GM12865 (cell line): ENCODE measurements around the gene SPNS1.
"Not testable (repeated sequence)": the region's sequence is repeated elsewhere in the genome, so short reads cannot be mapped to it uniquely, and the experiment has no call there.

Experiments
- DNase-seq: peaks from one replicate; pipeline ENCODE4 v3.0.0; 2010; ENCODE audit warnings: low read depth
- H3K4me3 ChIP-seq: 2 replicates; pipeline ENCODE4 v1.5.1; 2011; ENCODE audit warnings: mild to moderate bottlenecking, low read depth, low read length, control low read depth
- TF ChIP-seq, protein P1 (sequence below): IDR thresholded peaks from 2 replicates; pipeline ENCODE4 v1.5.1; 2011; ENCODE audit warnings: low read length, control low read depth, low read depth, inconsistent platforms; ENCODE audit not compliant: insufficient read depth; ENCODE audit errors: missing control alignments

The SPNS1 gene

DNA sequence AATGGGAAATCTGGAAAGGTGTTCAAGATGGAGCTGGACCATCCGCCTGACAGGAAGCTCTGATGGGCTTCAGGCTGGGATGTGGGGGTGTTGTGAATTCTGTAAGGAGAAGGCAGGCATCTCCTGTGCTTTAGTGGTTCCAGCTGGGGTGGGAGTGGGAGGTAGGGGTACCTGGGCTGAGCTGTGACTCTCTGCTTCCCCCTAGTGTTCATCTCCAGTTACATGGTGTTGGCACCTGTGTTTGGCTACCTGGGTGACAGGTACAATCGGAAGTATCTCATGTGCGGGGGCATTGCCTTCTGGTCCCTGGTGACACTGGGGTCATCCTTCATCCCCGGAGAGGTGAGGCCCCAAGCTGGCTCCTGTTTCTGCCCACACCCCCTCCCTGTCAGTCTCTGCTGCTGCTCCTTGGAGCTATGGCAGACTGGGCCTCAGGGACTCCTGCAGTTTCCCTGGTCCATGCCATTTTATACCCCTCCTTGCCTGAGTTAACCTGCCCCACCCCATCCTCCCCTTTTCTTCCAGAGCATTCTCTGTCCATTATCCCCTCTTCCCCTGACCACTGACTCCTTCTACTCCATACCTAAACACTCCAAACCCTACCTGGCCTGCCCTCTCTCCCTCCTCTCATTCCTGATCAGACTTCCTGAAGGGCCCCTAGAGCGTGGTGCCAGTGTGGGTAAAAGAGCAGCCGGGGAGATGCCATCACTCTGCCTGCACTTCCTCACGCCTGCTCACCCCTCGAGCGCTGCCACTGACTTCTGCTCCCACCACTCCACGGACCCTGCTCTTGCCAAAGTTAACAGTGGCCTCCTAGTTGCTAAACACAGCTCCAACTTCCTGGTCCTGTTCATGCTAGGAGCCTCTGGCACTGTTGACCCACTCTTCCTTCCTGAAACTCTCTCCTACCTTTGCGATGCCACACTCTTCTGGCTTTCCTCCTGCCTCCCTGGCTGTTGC is 3.4 kb downstream of the SPNS1 start:
- TF ChIP-seq, protein P1, sequence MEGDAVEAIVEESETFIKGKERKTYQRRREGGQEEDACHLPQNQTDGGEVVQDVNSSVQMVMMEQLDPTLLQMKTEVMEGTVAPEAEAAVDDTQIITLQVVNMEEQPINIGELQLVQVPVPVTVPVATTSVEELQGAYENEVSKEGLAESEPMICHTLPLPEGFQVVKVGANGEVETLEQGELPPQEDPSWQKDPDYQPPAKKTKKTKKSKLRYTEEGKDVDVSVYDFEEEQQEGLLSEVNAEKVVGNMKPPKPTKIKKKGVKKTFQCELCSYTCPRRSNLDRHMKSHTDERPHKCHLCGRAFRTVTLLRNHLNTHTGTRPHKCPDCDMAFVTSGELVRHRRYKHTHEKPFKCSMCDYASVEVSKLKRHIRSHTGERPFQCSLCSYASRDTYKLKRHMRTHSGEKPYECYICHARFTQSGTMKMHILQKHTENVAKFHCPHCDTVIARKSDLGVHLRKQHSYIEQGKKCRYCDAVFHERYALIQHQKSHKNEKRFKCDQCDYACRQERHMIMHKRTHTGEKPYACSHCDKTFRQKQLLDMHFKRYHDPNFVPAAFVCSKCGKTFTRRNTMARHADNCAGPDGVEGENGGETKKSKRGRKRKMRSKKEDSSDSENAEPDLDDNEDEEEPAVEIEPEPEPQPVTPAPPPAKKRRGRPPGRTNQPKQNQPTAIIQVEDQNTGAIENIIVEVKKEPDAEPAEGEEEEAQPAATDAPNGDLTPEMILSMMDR, result peak; percentile 61
- DNase-seq, result peak; percentile 18
- no peak overlapping the region for H3K4me3 ChIP-seq

DNA sequence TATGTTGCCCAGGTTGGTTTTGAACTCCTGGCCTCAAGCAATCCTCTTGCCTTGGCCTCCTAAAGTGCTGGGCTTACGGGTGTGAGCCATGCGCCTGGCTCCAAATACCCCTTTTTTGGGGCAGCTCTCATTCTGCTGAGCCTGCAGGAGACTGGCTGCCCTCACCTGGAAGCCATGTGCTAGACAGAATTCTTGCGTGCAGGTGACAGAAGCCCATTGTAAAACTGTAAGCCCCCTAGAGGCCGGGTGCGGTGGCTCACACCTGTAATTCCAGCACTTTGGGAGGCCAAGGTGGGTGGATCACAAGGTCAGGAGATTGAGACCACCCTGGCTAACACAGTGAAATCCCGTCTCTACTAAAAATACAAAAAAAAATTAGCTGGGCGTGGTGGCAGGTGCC is 5.8 kb downstream of the SPNS1 start:
- DNase-seq, H3K4me3 ChIP-seq: not testable (repeated sequence)

DNA sequence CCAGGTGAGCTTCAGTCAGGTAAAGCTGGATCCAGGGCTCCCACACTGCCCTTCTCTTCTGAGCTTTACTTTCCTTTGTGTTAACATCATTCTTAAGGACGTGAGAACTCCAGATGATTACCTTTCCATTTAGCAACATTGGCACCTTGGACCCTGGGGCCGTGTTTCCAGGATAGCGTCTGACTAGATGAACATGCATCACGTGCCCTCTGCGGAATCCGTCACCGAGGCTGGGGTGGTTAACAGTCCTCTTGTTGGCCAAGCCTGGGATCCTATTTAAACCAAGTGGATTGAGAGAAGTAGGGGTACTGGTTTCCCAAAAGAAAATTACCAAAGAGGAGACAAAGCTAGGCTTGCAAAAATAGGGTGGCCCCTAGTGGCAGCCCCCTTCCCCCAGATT is 6.4 kb downstream of the SPNS1 start:
- H3K4me3 ChIP-seq, result no peak overlapping the region
- TF ChIP-seq, protein P1, result no peak
- DNase-seq, result no peak

DNA sequence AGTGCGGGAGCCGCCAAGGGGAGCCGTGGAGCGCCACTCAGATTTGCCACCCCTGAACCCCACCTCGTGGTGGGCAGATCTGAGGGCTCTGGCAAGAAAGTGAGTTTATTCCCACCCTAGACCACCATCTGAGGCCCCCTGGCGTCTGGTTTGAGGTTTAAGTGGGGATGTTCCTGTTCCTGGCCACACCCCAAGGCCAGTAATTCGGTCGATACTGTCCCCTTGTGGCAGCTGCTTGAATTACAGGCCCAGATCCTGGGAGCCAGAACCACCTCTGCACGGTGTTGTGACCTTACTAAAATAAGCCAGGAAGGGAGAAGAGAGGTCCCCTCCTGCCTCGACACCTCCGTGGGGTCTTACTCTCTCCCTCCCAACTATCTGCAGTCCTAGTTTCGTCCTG is 6.9 kb downstream of the SPNS1 start:
- peak; percentile 55 for DNase-seq
- TF ChIP-seq, protein P1, result peak; percentile 71
- no peak overlapping the region for H3K4me3 ChIP-seq

DNA sequence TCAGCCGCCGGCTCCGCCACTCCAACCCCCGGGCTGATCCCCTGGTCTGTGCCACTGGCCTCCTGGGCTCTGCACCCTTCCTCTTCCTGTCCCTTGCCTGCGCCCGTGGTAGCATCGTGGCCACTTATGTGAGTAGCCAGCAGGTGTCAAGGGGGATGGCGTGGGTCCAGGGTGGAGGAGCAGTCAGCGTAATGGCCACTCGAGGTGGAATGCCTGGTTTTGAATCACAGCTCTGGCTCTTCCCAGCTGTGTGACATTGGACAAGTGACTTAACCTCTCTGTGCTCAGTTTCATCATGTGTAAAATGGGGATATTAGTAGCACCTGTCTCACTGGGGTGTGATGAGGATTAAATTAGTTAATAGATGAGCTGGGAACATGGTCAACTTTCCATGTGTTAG is 7.8 kb downstream of the SPNS1 start:
- no peak for DNase-seq
- TF ChIP-seq, protein P1, result no peak

DNA sequence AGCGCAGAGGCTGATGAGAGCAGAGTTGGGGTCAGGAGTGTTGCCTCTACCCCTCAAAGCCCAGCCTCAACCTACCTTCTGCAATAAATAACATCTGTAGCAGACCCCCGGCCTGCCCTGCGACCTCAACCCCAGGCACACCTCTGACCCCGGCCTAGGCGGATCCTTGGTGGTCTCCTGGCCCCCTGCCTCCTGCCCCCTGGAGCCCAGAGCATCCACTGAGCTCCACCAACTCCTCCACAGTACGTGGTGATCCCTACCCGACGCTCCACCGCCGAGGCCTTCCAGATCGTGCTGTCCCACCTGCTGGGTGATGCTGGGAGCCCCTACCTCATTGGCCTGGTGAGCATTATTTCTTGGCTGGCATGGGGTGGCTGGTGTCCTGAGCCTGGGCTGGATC is 8.4 kb downstream of the SPNS1 start:
- no peak overlapping the region for H3K4me3 ChIP-seq
- DNase-seq, result no peak
- TF ChIP-seq, protein P1, result no peak

More for the DNA sequence above, 7.8 kb downstream of the SPNS1 start:
- no peak overlapping the region for H3K4me3 ChIP-seq

DNA sequence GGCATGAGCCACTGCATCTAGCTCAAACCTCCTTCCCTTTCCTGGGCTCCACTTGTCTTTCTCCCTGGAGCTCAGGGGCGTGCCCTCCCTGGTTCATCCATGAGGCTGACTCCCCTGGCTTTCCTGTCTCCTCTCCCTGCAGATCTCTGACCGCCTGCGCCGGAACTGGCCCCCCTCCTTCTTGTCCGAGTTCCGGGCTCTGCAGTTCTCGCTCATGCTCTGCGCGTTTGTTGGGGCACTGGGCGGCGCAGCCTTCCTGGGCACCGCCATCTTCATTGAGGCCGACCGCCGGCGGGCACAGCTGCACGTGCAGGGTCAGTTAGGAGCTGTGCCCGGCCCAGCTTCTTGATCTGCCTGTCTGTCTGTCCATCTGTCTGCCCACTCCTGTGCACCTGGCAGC is 9.1 kb downstream of the SPNS1 start:
- no peak for DNase-seq
- TF ChIP-seq, protein P1, result no peak
- H3K4me3 ChIP-seq, result no peak overlapping the region
